ENCODE data around the gene NTN3.

Gene NTN3

GRCh38 chr16:2466667-2467527 lies 4.2 kb upstream of the NTN3 start:
- FAIRE-seq = no peak

GRCh38 chr16:2467528-2468232 lies 3.4 kb upstream of the NTN3 start:
- no peak for FAIRE-seq

- FAIRE-seq = no peak
Observed at GRCh38 chr16:2468233-2468724, 2.8 kb upstream of the NTN3 start.

GRCh38 chr16:2468725-2469398 lies 2.2 kb upstream of the NTN3 start:
- no peak for FAIRE-seq

- no peak for FAIRE-seq
Observed at GRCh38 chr16:2469399-2470233, 1.5 kb upstream of the NTN3 start.

GRCh38 chr16:2470234-2470601 lies 879 bp upstream of the NTN3 start:
- FAIRE-seq = no peak

GRCh38 chr16:2470603-2471015 lies 488 bp upstream of the NTN3 start:
- FAIRE-seq = no peak

GRCh38 chr16:2471653-2472487 lies 773 bp downstream of the NTN3 start:
- FAIRE-seq = no peak

GRCh38 chr16:2472488-2472864 lies 1.4 kb downstream of the NTN3 start:
- FAIRE-seq = no peak

GRCh38 chr16:2472885-2473445 lies 1.9 kb downstream of the NTN3 start:
- no peak for FAIRE-seq

- no peak for FAIRE-seq
Observed at GRCh38 chr16:2473446-2473926, 2.4 kb downstream of the NTN3 start.

GRCh38 chr16:2473999-2474876 lies 3.1 kb downstream of the NTN3 start:
- no peak for FAIRE-seq

GRCh38 chr16:2474877-2475412 lies 3.8 kb downstream of the NTN3 start, which contains the start of gene TBC1D24:
Gene TBC1D24, plus strand, starts transcription at chr16:2475127. Its CDS starts 21,022 bp downstream, at chr16:2496149.
- FAIRE-seq = no peak

GRCh38 chr16:2475413-2476344 lies 4.6 kb downstream of the NTN3 start:
- no peak for FAIRE-seq

- FAIRE-seq = no peak
Observed at GRCh38 chr16:2476345-2476720, 5.2 kb downstream of the NTN3 start.

- FAIRE-seq = no peak
Observed at GRCh38 chr16:2476741-2477140, 5.6 kb downstream of the NTN3 start.

- FAIRE-seq = no peak
Observed at GRCh38 chr16:2477327-2477726, 6.2 kb downstream of the NTN3 start.

GRCh38 chr16:2478279-2478678 lies 7.2 kb downstream of the NTN3 start:
- FAIRE-seq = no peak

Data from colon (tissue), 2 donors.